HG02938 (cell line): Measurements from ENCODE around the gene FADS1.

Source experiments
- ATAC-seq: cut with Tn5 transposase; IDR thresholded peaks from one replicate; pipeline ENCODE4 v1.9.1; 2021; ENCODE audit warnings: mild to moderate bottlenecking, moderate library complexity; ENCODE audit not compliant: unreplicated experiment

Gene FADS1

DNA sequence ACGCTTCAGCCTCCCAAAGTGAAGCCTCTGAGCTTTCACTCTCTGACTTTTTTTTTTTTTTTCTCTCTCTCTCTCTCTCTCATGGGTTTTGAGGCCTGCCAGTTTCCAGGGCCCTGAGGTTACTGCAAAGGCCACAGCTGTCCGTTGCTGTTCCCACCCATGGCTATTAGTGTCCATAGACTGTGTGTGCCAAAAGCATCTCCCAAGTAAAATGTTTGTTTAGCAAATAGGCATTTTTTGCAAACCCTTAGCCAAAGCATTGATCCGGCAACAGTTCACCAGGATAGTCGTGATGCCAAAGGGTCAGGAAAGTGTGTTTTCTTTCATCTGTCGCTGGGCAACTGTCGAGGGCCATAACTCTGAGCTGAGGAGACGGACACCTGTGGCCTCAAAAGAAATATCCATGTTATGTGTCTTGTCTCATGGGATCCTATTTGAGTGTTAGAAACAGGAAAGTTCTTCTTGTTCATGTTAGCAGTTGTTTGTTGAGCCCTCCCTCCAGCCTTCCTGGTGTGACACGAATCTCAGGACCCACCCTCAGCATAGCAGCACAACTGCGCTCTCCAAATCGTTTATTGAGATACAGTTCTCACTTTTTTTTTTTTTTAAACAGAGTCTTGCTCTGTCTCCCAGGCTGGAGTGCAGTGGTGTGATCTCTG lies 29.7 kb upstream of the FADS1 start:
- no peak for ATAC-seq

DNA sequence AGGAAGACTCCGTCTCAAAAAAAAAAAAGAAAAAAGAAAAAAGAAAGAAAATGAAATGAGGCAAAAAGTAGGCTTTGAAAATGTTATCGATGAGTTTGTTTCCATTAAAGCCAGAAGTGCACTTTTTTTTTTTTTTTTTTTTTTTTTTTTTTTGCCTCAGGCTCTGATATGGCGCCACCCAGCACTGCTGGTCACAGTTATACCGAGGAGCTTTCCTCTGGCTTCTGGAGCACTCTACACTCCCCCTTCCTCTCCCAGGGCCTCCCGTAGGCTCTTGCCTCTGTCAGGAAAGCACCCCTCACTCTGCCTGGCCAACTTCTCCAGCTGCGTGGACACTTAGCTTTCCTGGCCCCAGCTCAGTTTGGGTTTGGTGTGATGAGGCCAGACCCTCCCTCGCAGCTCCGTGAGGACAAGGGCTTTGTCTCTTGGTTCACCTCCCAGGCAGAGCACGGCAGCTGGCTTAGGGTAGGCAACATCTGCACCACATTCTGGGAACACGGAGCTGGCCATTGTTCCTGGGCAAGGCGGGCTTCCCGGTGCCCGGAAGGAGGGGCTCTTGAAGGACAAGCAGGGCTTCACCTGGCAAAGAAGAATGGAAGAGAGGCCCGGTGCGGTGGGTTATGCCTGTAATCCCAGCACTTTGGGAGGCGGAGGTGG lies 28.2 kb upstream of the FADS1 start:
- no peak for ATAC-seq

DNA sequence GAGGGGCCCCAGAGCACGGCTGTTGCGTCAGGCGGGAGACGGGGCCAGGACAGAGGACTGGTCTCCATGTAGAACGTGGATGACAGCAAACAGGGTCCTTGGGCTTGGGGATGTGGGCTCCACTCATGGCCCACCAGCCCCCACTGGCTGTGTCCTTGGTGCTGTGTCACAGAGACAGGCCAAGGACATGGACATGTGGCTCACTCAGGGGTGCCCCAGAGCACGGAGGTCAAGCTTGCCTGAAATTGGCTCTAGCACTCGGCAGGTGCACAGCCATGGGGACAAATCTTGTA lies 25.7 kb upstream of the FADS1 start:
- ATAC-seq, result no peak

DNA sequence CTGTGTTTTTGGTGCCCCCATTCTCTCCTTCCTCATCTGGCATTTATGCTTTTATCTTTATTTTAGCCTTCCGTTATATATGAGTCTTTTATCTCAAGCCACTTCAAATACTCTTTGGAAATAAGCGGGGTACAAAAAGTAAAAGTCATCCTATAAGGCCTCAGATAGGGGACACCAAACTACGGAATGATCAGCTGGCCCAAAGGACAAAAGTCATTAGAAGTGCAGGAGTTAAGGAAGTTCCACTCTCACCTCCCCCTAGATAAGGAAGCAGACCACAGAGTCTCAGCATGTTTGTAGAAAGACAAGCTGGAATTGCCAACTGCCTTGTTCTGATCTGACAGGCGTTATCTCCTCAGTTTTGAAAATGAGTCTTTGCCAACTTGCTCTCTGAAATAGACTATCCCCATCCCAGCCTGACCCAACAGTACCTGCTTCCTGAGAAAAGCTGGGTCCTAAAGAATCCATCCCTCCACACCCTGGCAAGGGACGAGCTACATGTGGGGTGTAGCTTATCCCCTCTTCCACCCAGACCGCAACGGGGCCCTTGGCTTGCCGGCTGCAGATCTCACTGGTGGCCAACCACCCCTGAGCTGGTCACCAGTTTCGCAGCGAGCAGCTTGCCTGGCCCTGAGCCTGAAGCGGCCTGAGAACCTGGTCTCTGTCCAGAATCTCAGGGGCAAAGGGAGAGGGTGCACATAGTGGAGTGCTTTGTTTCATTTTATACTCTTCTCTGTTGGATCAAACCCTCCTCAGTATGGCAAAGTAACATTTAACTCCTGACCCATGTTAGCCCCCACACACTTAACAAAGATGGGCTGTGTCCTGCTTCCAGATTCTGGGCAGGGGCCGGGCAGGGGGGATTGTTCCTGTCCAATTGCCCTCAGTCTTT lies 25.1 kb upstream of the FADS1 start:
- ATAC-seq, result no peak

DNA sequence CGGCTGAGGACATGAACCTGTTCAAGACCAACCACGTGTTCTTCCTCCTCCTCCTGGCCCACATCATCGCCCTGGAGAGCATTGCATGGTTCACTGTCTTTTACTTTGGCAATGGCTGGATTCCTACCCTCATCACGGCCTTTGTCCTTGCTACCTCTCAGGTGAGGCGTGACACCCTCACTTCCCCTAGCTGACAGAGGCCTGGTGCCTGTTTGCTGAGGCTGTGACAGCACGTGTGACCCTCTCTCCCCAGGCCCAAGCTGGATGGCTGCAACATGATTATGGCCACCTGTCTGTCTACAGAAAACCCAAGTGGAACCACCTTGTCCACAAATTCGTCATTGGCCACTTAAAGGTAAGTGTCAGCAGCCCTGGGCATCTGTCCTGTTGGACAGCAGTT lies 23.6 kb upstream of the FADS1 start:
- no peak for ATAC-seq

DNA sequence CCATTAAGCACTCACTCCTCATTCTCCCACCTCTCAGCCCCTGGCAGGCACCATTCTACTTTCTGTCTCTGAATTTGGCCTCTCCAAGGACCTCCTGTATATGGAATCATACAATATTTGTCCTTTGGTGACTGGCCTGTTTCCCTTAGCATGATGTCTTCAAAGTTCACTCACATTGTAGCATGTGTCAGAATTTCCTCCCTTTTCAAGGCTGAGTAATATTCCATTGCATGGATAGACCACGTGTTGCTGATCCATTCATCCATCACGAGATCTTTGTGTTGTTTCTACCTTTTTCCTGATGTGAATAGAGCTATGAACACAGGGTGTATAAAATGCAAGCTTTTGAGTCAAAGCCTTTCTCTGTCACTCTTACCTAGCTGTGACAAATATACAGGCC lies 22.9 kb upstream of the FADS1 start:
- ATAC-seq, result no peak

DNA sequence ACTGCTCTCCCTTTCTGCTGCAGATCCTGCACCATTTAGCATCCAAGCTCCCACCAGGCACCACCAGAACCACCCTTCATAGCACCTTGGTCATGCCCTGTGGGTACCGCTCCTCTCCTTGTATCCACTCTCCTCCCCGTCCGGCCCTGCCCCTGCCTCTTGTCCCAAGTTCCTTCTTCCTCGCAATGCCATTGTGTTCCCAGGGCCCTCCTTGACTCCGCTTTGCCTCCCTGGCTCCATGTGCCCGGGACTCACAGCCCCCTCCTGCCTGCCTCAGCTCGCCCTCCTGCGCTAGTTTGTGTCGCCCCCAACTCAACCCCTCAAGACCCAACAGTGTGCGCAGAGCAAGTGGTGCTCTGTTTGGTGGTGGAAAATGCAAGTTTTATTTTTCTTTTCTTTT lies 22.1 kb upstream of the FADS1 start:
- no peak for ATAC-seq

DNA sequence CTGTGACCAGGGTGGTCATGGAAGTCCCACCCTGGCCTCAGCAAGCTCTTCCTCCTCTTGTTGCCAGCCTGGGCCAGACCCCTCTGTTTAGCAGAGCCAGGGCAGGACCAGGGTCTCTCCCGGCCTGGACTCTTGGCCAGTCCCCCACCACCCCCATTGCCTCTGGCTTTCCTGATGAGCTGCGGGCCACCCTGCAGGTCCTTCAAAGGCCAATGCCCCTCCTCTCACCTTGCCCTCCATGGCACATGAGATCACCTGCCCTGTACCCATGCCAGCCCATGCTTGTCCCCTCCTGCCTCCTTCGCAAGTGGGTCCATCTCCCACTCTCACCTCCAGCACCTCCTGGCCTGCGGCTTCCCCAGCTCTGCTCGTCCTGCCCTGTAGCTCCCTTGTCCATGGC lies 21.7 kb upstream of the FADS1 start:
- ATAC-seq, result no peak

DNA sequence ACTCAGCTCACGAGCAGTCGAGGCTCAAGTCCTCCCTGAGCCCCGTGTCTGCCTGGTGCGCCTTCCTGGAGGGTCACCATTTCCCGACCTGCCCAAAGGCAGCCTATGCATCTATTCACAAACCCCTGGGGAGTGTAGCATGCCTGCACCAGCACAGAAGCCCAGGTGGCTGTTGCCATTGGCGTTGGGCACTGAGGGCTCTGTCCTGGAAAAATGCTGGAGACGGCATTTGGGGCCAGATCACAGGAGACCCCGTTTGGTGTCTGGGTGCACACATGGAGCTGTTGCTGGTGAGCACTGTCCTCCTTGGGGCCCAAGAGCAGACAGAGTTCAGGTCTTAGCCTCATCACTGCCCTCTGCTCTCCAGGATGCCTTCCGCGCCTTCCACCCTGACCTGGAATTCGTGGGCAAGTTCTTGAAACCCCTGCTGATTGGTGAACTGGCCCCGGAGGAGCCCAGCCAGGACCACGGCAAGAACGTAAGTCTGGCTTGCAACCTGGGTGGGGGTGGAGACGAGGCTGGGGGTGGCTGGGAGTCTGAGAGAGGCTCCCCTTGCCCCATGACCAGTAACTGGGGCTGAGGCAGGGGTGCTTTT lies 20.7 kb upstream of the FADS1 start:
- ATAC-seq, result no peak

DNA sequence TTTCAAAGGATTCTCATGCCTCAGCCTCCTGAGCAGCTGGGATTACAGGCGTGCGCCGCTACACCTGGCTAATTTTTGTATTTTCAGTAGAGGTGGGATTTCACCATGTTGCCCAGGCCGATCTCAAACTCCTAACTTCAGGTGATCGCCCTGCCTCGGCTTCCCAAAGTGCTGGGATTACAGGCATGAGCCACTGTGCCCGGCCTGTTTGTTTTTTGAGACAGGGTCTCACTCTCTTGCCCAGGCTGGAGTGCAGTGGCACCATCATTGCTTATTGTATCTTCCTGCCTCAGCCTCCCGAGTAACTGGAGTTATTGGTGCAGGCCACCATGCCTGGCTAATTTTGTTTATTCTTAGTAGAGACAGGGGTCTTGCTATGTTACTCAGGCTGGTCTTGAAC lies 19.4 kb upstream of the FADS1 start:
- ATAC-seq, result no peak

DNA sequence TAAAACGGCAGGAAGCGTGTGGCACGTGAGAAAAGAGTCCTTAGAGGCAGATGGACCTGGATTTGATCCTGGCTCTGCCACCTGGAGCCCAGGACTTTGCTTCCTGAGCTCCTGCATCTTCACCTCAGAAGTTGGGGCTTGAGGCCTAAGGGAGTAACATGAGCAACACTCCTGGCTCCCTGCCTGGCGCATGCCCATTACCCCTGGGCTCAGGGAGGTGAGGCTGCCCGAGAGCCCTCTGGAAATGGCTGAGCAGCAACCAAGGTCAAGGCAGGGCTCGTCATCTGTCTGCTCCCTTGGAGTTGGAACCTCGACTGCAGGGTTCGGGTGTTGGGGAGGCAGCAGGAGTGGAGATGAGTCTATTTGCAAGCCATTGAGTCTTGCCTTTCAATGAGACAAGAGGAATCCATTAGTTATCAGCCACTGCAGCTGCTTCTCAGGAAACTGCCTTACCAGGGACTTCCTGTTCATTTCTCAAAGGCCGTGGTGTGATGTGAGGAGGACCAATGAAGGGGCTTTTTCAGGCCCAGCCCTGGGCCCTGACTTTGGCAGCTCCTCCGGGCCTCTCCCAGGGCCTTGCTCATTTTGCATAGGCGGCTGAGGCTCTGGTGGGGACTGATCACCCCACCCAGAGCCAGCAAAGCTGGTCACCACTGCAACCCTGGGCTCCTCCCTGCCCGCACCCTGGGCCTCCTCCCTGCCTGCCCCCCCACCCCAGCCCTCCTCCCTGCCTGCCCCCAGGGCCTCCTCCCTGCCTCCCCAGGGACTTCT lies 17.7 kb upstream of the FADS1 start:
- ATAC-seq, result peak; percentile 91

DNA sequence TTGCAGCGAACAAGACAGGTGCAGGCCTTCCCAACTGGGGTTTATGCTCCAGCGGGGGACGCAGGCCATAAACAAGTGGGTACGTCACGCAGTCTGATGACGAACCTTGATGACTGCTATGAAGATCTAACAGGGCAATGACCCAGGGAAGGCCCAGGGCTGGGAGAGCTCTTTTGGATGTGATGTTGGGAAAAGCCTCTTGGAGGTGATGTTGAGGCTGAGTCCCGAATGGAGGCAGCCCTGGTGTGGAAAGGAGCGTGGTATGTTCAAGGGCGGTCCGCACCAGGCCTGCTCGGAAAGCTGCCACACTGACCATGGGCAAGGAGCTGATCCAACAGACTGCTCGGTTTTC lies 17.1 kb upstream of the FADS1 start:
- no peak for ATAC-seq

DNA sequence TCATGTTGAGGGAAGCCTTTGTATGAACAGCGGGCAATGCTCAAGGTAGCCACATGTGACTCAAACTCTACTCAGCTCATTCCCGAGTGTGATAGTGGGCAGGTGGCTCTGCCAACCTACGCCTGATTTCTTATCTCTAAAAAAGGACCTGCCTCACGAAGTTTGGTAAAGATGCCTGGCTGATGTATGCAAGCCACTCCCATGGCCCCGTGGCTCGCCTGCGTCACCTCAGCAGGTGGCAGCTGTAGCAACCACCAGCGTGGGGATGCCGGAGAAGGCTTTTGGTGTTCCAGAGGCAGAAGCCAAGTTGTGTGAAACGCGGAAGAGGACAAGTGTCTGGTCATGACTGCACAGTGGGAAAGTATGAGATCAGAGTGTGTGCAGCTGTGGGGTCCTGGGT lies 16.7 kb upstream of the FADS1 start:
- no peak for ATAC-seq

DNA sequence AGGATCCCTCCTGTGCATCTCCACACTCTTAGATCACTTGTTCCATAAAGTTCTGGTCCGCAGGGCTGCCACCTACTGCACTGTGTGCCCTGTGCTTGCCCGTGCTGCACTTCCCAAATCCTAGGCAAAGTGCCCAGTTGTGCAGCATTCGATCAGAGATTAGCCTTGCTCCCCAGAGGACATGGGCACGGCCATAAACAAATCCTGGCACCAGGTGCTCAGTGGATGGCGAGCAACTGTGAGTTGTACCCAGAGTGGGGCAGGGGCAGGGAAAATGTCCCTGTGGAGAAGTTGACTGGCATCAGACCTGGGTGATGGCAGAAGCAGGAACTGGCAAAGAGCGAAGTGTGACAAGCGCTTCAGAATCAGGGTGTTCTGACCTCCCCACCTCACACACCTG lies 16.0 kb upstream of the FADS1 start:
- no peak for ATAC-seq

DNA sequence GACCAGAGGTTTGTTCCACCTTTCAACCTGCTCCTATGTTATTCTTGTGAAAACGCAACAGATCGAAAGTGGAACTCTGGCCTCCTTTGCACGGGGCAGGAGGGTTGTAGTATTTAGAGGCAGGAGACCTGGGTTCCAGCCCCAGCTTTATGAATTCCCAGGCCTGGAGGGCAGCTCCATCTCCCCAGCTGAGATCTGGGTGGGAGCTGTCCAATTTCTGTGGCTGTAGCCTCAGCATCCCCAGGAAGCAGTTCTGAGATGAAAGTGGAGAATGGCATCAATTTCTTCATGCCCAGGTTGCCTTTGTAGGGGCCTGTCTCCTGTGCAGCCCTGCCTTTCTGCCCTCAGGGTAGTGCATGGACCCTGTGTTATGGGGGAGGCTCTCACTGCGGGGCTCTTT lies 15.4 kb upstream of the FADS1 start:
- ATAC-seq, result no peak

DNA sequence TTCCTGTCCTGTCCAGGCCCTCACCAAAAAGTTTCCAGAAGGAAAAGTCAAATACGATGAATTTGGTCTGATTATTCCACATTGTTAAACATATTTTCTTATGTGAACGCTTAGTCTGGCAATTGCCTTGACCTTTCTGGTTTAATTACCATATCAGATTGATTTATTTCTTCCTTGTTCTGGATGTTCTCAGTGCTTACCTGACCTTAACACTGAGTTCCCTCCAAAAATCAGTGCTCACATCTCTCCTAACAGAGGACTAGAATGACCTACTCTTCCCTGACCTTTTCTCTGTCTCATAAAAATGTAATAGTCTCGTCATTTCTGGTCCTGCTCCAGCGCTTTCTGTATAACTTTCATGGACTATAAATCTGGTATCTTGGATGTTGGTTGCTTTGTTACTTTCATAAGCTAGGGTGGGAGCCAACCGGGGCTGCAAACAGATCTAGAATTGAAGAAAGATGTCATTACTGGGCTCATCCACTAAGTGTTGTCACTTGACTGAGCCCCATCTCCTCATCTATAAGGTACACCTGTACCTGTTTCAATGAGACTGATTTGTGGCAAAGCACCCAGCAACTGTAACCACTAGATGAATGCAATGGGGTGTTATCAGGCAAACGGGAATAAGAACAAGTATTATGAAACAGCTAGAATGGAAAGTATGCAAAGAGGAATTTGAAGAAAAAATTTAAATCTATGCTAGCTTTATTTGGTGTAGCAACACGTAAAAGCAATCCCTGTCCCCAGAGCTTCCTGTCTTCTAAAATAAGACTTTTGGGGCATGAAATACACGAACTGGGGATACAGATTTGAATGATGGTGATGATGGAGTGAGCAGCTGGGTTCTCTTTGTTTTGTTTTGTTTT lies 13.7 kb upstream of the FADS1 start:
- ATAC-seq, result no peak

DNA sequence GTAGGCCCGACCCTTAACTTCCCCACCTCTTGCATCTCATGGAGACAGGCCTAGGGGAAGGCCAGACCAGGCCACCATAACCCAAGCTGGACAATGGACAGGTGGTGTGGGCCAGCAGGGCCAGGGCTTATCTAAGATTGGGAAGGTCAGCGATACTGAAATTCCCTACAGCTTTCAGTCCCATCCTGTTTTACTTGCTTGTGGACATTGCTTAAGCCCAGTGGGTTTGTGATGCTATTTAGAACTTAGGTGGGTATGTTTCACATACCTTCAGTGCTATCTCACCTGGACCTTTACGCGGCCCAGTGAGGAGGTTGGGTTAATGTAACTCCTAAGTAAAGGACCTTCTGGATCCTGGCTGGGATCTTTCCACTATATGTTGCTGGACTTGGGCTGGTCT lies 13.0 kb upstream of the FADS1 start:
- ATAC-seq, result no peak

DNA sequence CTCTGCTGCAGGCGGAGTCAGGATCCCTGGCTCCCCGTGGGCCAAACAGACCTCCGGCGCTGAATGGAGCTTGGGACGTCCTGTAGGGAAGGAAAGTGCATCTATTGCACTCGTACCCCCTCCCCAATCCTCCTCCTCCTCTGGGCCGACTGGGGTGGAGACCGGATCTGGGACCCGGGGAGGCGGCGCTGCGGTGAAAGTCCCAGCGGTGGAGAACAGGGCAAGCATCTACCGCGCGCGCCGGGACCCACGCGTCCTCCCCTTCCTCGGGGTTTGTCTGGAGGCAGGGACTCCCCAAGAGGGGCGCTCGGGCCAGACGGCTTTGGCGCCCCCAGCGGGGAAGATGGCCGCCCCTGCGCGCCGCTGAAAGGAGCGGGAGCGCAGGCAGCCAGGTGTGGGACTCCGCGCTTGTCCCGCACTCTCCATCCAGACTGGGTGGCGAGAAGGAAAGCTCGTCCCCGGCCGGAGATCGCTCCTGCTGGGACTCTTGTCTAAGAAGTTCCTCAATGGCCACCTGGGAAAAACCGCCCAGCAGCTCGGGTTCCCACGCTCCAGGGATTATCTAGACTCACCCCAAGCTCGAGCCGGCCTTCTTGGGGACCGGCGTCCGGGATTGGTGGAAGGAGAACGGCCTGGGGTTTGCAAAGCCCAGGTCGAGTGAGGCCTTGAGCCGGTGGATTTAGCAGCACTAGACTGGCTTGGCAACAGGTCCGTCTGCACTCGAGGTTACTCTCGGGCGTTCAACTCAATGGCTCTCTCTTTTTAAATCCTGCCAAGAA lies 12.0 kb upstream of the FADS1 start:
- no peak for ATAC-seq

DNA sequence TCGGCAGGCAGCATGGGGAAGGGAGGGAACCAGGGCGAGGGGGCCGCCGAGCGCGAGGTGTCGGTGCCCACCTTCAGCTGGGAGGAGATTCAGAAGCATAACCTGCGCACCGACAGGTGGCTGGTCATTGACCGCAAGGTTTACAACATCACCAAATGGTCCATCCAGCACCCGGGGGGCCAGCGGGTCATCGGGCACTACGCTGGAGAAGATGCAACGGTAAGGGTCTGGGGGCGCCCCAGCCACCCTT lies 11.5 kb upstream of the FADS1 start:
- no peak for ATAC-seq
